Erythroblast (primary cell): ENCODE measurements around the gene S100A5.
"Not testable (repeated sequence)": the region's sequence is repeated elsewhere in the genome, so short reads cannot be mapped to it uniquely, and the experiment has no call there.

ENCODE experiments used
- GATA1 ChIP-seq: IDR thresholded peaks from 2 replicates; pipeline ENCODE4 v1.6.1; 2011; ENCODE audit warnings: low read depth, mild to moderate bottlenecking, control low read depth, low read length, moderate library complexity
- POLR2A ChIP-seq: IDR thresholded peaks from 2 replicates; pipeline ENCODE4 v1.6.1; 2011; ENCODE audit warnings: mild to moderate bottlenecking, low read length

DNA sequence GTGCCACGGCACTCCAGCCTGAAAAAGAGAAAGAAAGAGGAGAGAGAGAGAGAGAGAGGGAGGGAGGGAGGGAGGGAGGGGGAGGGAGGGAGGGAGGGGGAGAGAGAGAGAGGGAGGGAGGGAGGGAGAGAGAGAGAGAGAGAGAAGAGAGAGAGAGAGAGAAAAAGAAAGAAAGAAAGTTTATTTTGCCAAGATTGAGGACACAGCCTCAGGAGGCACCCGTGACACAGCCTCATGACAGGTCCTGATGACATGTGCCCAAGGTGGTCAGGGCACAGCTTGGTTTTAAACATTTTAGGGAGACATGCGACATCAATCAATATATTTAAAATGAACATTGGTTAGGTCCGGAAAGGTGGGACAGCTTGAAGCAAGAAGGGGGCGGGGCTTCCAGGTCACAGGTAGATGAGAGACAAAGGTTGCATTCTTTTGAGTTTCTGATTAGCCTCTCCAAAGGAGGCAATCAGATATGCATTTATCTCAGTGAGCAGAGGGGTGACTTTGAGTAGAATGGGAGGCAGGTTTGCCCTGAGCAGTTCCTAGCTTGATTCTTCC, 20.5 kb downstream of the S100A5 start:
- not testable (repeated sequence) for TF ChIP-seq POLR2A, GATA1
